ENCODE results near the gene RAD50.
"Not testable (repeated sequence)": the region's sequence is repeated elsewhere in the genome, so short reads cannot be mapped to it uniquely, and the experiment has no call there.

RAD50 gene

GRCh38 chr5:132557478-132558172 is 848 bp downstream of the RAD50 start:
- DNase-seq (ENCODE audit: low read depth), result no peak

DNA sequence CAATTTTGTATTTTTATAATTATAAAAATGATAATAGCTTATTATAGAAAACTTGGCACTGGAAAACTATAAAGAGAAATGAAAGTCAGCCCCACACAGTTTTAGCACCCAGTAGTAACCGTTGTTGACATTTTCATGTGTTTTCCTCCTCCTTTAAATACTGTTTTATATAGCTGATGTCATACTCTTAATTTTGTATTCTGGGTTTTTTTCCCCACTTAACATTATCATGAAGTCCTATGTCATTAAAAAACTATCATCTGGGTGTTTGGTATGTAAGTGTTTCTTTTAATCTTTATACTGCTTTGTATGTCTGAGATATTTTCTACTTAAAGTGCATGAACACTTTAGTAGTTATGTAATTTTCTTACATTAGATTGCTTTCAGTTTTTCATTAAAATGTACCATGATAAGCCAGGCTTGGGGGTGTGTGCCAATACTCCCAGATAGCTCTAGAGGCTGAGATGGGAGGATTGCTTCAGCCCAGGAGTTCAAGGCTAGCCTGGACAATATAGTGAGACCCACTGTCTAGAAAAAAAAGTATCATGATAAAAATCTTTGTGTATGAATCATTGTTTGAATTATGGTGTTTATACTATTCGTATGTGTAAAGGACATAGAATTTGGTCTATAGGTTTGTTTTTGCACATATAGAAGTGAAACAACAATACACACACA is 2.7 kb downstream of the RAD50 start:
- no peak for DNase-seq (ENCODE audit: low read depth)

DNA sequence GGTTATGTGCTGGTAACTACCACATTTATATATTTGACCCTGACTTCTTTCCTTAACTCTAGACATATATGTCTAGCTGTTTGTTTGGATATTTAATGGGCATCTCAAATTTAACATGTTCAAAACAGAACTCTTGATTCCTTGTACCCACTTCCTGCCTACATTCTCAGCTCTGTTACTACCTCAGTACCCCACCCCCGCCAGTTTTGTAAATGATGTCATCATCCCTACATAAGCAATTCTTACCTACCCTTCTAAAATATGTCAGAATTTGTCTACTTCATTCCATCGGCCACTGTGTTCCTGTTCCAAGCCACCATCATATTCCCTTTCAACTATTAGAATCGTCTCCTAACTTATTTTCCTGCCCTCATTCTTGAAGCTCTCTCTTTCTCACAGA is 4.8 kb downstream of the RAD50 start:
- no peak for DNase-seq (ENCODE audit: low read depth)

- DNase-seq (ENCODE audit: low read depth), result not testable (repeated sequence)
Measured at GRCh38 chr5:132564555-132564954, 7.8 kb downstream of the RAD50 start.

- DNase-seq (ENCODE audit: low read depth), result no peak
Measured at GRCh38 chr5:132566657-132567056, 9.9 kb downstream of the RAD50 start.

DNA sequence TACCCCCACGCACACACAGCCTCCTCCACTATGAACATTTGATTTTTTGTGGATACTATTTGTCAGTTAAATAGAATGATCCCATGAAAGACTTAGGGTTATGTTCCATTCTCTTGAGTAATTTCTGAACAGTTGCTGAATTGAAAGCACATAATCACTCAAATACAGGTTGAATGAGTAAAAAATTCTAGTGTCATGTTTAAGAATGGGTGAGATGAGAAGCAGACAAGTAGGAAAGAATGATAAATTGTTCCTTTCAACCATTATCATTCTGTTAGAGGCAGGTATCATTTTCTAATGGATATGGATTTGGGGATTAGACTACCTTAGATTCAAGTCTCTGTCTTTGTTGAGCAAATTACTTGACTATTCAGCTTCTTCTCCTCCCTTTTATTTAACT is 19.3 kb downstream of the RAD50 start:
- DNase-seq (ENCODE audit: low read depth), result no peak

GRCh38 chr5:132584560-132584959 is 27.8 kb downstream of the RAD50 start:
- not testable (repeated sequence) for DNase-seq (ENCODE audit: low read depth)

GRCh38 chr5:132586063-132586462 is 29.3 kb downstream of the RAD50 start:
- DNase-seq (ENCODE audit: low read depth), result no peak

DNA sequence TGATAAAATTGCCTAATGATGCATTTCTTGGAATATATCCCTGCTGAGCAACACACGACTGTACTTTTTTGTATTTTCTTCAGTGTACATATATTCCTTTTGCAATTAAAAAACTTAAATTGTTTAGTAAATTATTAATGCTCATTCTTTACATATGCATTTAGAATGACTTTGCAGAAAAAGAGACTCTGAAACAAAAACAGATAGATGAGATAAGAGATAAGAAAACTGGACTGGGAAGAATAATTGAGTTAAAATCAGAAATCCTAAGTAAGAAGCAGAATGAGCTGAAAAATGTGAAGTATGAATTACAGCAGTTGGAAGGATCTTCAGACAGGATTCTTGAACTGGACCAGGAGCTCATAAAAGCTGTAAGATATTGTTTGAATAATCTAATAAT is 32.7 kb downstream of the RAD50 start:
- no peak for DNase-seq (ENCODE audit: low read depth)

- DNase-seq (ENCODE audit: low read depth), result no peak
Measured at GRCh38 chr5:132591145-132591544, 34.4 kb downstream of the RAD50 start.

DNA sequence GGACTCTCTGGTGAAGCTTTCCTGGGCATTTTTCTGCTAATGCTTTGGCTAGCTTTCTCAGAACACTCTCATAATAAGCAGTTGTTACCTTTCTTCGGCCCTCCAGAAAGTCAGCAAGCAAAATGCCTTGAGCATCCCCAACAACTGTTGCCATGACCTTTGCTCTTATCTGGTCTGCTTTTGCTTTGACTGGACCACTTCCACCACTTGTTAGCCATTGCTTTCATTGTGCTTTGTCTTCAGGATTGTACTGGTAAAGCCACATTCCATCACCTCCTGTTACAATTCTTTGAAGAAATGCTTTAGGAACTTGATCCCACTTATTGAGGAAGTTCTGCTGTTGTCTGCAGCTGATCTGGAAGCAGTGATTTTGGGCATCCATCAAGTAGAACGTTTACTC is 35.7 kb downstream of the RAD50 start:
- no peak for DNase-seq (ENCODE audit: low read depth)

DNA sequence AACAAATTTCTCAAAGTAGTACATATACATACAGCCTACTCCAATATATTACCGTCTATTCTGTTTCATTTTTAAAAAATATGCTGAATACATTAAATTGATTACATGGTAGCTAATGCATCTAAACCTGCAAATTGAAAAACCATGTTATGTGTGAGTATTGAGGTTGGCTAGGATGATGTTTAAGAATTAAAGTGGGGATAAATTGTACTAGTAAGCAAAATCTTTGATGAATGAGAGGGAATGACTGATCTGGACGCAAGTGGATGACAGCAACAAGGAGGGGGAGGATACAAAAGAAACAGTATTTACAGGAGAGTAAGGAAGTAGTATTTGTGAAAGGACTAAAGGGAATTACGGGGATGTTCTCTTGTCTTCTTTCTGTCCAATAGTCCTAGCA is 37.4 kb downstream of the RAD50 start:
- no peak for DNase-seq (ENCODE audit: low read depth)

DNA sequence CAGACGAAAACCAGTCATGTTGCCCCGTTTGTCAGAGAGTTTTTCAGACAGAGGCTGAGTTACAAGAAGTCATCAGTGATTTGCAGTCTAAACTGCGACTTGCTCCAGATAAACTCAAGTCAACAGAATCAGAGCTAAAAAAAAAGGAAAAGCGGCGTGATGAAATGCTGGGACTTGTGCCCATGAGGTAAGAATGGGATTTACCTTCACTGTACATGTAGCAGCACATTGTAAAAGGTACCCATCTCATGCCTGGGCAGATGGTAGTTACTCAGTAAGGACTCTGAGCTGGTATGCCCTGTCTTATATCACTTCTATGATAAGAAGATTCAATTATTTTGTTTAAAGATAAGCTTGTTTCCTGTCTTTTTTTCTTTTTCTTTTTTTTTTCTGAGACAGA is 38.8 kb downstream of the RAD50 start:
- DNase-seq (ENCODE audit: low read depth), result no peak

DNA sequence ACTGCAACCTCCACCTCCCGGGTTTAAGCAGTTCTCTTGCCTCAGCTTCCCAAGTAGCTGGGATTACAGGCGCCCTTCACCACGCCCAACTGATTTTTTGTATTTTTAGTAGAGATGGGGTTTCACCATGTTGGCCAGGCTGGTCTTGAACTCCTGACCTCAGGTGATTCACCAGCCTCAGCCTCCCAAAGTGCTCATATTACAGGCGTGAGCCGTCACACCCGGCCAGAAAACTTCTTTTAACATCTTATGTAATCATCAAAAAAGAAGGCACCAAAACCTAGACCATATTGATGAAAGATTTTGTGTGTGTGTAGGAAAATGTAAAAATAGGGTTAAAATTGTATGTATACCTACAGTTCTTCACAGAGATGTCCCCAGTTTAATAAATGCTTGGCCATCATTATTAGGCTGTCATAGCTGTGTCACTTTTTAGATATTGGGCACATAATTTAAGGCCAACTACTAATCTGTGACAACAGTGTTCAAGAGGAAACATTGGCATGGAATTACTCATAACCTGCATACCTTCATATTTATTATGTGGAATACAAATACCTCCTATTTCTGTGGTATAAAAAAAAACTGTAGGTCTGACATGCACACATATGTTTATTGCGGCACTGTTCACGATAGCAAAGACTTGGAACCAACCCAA is 44.4 kb downstream of the RAD50 start:
- no peak for DNase-seq (ENCODE audit: low read depth)

GRCh38 chr5:132607095-132607494 is 50.3 kb downstream of the RAD50 start:
- DNase-seq (ENCODE audit: low read depth), result no peak

DNA sequence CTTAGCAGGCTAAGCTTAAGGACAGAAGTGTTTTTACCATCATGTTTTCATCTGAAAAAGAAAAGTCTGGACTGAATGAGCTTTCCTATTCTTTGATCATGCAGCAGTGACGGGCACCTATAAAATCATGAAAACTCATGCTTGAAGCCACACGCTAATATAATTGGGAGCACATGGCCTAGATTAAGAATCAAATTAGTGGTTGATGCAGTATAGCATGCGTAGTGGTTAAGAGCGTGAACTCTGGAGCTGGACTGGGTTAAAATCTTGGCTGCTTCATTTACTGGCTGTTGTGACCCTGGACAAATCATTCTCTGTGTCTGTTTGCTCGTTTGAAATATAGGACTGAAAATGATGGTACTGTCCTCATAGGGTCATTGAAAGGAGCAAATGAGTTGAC is 51.3 kb downstream of the RAD50 start:
- DNase-seq (ENCODE audit: low read depth), result no peak

GRCh38 chr5:132611965-132612364 is 55.2 kb downstream of the RAD50 start:
- no peak for DNase-seq (ENCODE audit: low read depth)

GRCh38 chr5:132612846-132613245 is 56.1 kb downstream of the RAD50 start:
- no peak for DNase-seq (ENCODE audit: low read depth)

DNA sequence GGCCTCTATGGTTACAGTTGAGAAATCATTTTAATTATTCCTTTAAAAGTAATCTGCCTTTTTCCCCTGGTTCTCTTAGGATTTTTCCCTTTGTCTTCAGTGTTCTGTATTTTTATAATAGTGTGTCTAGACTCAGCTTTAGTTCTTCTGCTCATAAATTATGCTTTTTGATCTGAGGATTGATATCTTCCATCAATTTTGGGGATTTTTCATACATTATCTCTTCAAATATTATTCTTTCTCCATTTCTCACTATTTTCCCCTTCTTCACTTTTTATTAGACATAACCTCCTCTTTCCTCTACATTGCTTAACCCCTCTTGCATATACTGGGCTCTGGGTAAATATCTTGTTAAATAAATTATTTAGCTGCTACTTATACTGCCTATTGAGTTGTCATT is 64.9 kb downstream of the RAD50 start:
- DNase-seq (ENCODE audit: low read depth), result no peak

DNA sequence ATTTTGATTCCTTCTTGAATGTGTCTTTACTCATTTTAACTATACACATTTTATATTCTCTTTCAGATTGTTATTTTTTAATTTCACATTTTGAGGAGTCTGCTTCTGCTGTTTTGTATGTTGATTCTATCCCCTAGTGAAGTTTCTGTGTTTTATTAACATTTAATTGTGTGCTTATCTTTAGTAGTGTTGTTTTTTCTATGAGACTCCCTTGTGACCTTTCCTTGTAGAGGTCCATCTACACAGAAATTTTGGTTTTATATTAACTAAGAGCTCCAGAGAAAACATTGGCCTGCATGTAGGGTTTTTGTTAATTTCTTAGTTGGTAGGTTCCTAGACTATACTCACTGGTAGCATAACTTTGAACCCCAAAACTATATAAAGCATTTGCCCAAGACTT is 65.8 kb downstream of the RAD50 start:
- DNase-seq (ENCODE audit: low read depth), result no peak

DNA sequence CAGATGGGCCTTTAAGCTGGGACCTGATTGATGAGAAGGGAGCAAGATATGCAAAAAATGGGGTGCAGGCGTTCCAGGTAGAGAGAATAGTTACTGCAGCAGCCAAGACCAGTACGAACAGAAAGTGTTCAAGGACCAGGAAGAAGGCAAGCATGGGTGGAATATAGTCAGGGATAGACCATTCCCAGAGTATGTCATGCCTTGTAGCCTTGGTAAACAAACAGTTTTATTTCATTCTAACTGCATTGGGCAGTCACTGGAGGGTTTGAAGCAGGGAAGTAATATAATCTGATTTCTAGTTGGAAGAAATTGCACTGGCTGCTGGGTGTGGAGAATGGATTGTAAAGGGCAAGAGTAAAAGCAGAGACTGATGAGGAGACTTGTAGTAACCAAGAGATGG is 70.7 kb downstream of the RAD50 start:
- no peak for DNase-seq (ENCODE audit: low read depth)

GRCh38 chr5:132628814-132629213 is 72.0 kb downstream of the RAD50 start:
- DNase-seq (ENCODE audit: low read depth), result no peak

GRCh38 chr5:132629230-132629944 is 72.6 kb downstream of the RAD50 start:
- no peak for DNase-seq (ENCODE audit: low read depth)
